GM18507 (cell line): ENCODE measurements around the gene RCOR2.

Source experiments
- DNase-seq: peaks from one replicate; pipeline ENCODE4 v3.0.0; 2011; ENCODE audit warnings: low read depth; ENCODE audit not compliant: insufficient read length; ENCODE audit errors: extremely low spot score
- FAIRE-seq: peaks from 2 replicates; lab custom pipeline; 2011; peaks lifted over from hg19 to GRCh38; lab: Jason Lieb, UNC

RCOR2 gene

GRCh38 chr11:63884196-63884932 lies 32.6 kb downstream of the RCOR2 start:
- DNase-seq (no peak), FAIRE-seq (no peak)

- DNase-seq = no peak
- FAIRE-seq = no peak
Measured at GRCh38 chr11:63883791-63884190, 33.2 kb downstream of the RCOR2 start.

- DNase-seq = no peak
- FAIRE-seq = no peak
Measured at GRCh38 chr11:63882555-63883242, 34.3 kb downstream of the RCOR2 start.

- FAIRE-seq (no peak), DNase-seq (no peak)
Measured at GRCh38 chr11:63880403-63880790, 36.6 kb downstream of the RCOR2 start.

GRCh38 chr11:63879598-63880402 lies 37.2 kb downstream of the RCOR2 start:
- DNase-seq = no peak
- no peak for FAIRE-seq

GRCh38 chr11:63877658-63878241 lies 39.2 kb downstream of the RCOR2 start:
- no peak for FAIRE-seq
- DNase-seq = no peak

- no peak for FAIRE-seq
- DNase-seq = no peak
Measured at GRCh38 chr11:63876616-63877015, 40.3 kb downstream of the RCOR2 start.

GRCh38 chr11:63875506-63876065 lies 41.4 kb downstream of the RCOR2 start:
- no peak for FAIRE-seq
- no peak for DNase-seq

- FAIRE-seq = no peak
- no peak for DNase-seq
Measured at GRCh38 chr11:63874511-63874910, 42.5 kb downstream of the RCOR2 start.

- DNase-seq = no peak
- FAIRE-seq = no peak
Measured at GRCh38 chr11:63873311-63873710, 43.7 kb downstream of the RCOR2 start.

- no peak for FAIRE-seq
- DNase-seq = no peak
Measured at GRCh38 chr11:63872800-63873197, 44.2 kb downstream of the RCOR2 start.

GRCh38 chr11:63871962-63872799 lies 44.8 kb downstream of the RCOR2 start:
- DNase-seq (peak; percentile 62), FAIRE-seq (peak; percentile 89)

- DNase-seq = no peak
- no peak for FAIRE-seq
Measured at GRCh38 chr11:63870351-63871140, 46.4 kb downstream of the RCOR2 start.

- FAIRE-seq (no peak), DNase-seq (no peak)
Measured at GRCh38 chr11:63869683-63870082, 47.3 kb downstream of the RCOR2 start.

GRCh38 chr11:63869171-63869591 lies 47.8 kb downstream of the RCOR2 start:
- no peak for FAIRE-seq
- no peak for DNase-seq

- no peak for DNase-seq
Measured at GRCh38 chr11:63868399-63869064, 48.4 kb downstream of the RCOR2 start.

GRCh38 chr11:63867511-63867910 lies 49.5 kb downstream of the RCOR2 start:
- FAIRE-seq = no peak
- DNase-seq = no peak

More at GRCh38 chr11:63868399-63869064, 48.4 kb downstream of the RCOR2 start:
- no peak for FAIRE-seq

- DNase-seq (peak; percentile 75), FAIRE-seq (peak; percentile 87)
Measured at GRCh38 chr11:63866211-63866610, 50.8 kb downstream of the RCOR2 start.
